Hematopoietic multipotent progenitor cell treated with erythropoietin and hydrocortisone succinate and interleukin-3 and kit ligand, for 4 days (in vitro differentiated cells): ENCODE data around the gene MAP3K4.
A peak's percentile ranks its signal among the peaks of the same experiment; 100 is the strongest.
"Not testable (repeated sequence)": the region's sequence is repeated elsewhere in the genome, so short reads cannot be mapped to it uniquely, and the experiment has no call there.

ENCODE experiments used
- DNase-seq: peaks from one replicate; pipeline ENCODE4 v3.0.0-alpha.2; 2015

MAP3K4 gene

GRCh38 chr6:160972594-160972993 lies 19.0 kb upstream of the MAP3K4 start:
- not testable (repeated sequence) for DNase-seq

- no peak for DNase-seq
Measured at GRCh38 chr6:160973311-160974250, 18.0 kb upstream of the MAP3K4 start.

GRCh38 chr6:160974304-160974771 lies 17.2 kb upstream of the MAP3K4 start:
- no peak for DNase-seq

- DNase-seq: no peak
Measured at GRCh38 chr6:160975162-160975561, 16.4 kb upstream of the MAP3K4 start.

- DNase-seq: not testable (repeated sequence)
Measured at GRCh38 chr6:160975961-160976360, 15.6 kb upstream of the MAP3K4 start.

GRCh38 chr6:160978141-160978901 lies 13.2 kb upstream of the MAP3K4 start:
- no peak for DNase-seq

GRCh38 chr6:160979061-160979708 lies 12.4 kb upstream of the MAP3K4 start:
- no peak for DNase-seq

GRCh38 chr6:160983377-160983948 lies 8.1 kb upstream of the MAP3K4 start:
- not testable (repeated sequence) for DNase-seq

GRCh38 chr6:160986851-160987250 lies 4.7 kb upstream of the MAP3K4 start:
- no peak for DNase-seq

- no peak for DNase-seq
Measured at GRCh38 chr6:160987265-160987664, 4.3 kb upstream of the MAP3K4 start.

GRCh38 chr6:160990847-160991405 lies 643 bp upstream of the MAP3K4 start:
- DNase-seq: no peak

GRCh38 chr6:160992061-160992979 lies 751 bp downstream of the MAP3K4 start:
- DNase-seq: peak; percentile 85

GRCh38 chr6:160992980-160993314 lies 1.4 kb downstream of the MAP3K4 start:
- no peak for DNase-seq

GRCh38 chr6:160995271-160995670 lies 3.7 kb downstream of the MAP3K4 start:
- no peak for DNase-seq

GRCh38 chr6:160996131-160996601 lies 4.6 kb downstream of the MAP3K4 start:
- DNase-seq: no peak

- DNase-seq: no peak
Measured at GRCh38 chr6:160998217-160998616, 6.6 kb downstream of the MAP3K4 start.

GRCh38 chr6:160998766-160999165 lies 7.2 kb downstream of the MAP3K4 start:
- DNase-seq: no peak

- no peak for DNase-seq
Measured at GRCh38 chr6:160999516-160999915, 7.9 kb downstream of the MAP3K4 start.

GRCh38 chr6:161000632-161001031 lies 9.1 kb downstream of the MAP3K4 start:
- no peak for DNase-seq

GRCh38 chr6:161001421-161001820 lies 9.9 kb downstream of the MAP3K4 start:
- DNase-seq: peak; percentile 35

GRCh38 chr6:161003336-161003735 lies 11.8 kb downstream of the MAP3K4 start:
- DNase-seq: no peak
